NCI-H1048 (cell line): ENCODE data around the gene SLK.

Source experiments
- DNase-seq: peaks from one replicate; lab custom pipeline; 2025; lab: John Stamatoyannopoulos, UW

The SLK gene

GRCh38 chr10:104053201-104053600 lies 86.3 kb downstream of the SLK start:
- no peak for DNase-seq

- no peak for DNase-seq
These were observed 87.5 kb downstream of the SLK start for GRCh38 chr10:104054430-104054829.

DNA sequence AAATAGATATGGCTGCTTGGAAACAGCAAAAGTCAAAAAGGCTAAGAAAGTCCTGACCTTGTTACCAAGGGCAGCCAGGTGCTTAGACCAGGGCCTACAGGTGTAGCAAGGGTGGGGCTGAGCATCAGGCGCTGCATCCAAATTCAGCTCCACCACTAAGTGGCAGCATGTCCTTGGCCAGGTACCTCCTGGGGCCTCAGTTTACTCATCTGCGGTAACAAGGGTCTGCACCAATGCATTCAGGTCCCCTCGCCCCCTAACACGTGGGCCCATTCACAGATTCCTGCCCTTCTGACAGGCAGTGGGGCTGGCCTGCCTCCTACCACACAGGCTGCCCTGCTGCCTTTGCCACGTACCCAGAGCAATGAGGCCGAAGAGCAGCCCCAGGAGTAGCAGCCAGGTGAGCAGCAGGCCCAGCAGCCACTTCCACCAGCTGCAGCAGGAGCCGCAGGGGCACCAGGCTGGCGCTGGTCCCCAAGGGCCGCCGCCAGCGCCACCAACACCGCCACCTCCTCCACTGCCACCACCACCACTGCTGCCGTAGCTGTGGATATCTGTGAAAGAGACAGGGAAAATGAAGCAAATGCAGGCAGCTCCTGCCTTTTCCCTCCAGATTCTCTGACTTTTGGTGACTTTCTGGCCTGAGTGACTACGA lies 89.8 kb downstream of the SLK start:
- DNase-seq: no peak

DNA sequence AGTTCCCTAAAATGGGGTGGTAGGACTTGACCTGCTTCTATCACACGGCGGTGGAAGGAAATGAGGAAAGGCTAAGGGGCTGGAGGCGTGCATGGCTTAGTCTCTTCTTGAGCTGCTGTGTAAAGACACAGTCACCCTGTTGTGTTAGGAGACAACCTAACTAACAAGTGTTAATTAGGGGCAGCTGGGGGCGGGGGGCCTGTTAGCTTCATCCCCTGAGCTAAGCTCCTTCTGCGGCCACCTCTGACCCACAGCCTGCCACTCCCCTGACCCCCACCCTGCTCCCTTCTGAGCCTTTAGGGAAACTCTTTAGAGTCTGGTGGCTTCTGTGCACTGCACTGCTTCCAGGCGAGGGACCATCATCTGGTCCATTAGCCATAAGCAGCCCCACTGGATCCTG lies 90.8 kb downstream of the SLK start:
- DNase-seq: no peak

DNA sequence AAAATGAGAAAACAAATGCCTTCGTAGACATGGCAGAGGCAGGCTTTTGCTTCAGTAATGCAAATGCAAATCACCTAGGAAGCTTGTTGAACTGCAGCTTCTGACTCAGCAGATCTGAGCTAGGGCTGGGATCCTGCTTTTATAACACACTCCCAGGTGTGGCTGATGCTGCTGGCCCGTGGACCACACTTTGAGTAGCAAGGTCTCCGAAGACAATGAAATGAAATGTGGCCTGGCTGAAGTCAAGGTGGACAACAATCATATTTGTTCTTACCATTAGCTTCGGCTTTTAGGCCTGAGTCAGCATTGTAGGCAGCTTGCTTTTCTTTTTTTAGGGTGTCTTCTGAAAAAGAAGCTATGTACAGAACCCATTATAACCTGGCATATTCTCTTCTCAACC lies 92.4 kb downstream of the SLK start:
- peak; percentile 7 for DNase-seq

GRCh38 chr10:104061196-104061595 lies 94.3 kb downstream of the SLK start:
- no peak for DNase-seq

- no peak for DNase-seq
These were observed 98.8 kb downstream of the SLK start for GRCh38 chr10:104065748-104066147.

GRCh38 chr10:104066945-104067344 lies 100.0 kb downstream of the SLK start:
- DNase-seq: no peak

- DNase-seq: no peak
These were observed 100.6 kb downstream of the SLK start for GRCh38 chr10:104067525-104067924.

DNA sequence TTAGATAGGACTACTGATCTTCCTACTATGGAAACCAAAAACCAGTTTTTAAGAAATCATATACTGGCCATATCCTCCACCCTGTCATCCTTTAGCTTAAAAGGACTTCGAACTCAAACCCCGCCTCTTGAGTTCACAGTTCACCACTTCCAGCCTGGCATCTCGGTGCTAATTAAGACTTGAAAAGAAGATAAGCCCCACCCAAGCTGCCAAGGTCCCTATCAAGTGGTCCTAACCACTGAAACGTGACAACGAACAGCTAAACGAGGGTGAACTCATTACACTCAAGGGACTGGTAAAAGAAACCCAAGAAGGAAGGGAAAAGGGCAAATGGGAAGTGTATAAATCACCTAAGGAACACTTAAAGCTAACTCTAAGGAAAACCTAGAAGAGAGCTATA lies 102.7 kb downstream of the SLK start:
- no peak for DNase-seq

DNA sequence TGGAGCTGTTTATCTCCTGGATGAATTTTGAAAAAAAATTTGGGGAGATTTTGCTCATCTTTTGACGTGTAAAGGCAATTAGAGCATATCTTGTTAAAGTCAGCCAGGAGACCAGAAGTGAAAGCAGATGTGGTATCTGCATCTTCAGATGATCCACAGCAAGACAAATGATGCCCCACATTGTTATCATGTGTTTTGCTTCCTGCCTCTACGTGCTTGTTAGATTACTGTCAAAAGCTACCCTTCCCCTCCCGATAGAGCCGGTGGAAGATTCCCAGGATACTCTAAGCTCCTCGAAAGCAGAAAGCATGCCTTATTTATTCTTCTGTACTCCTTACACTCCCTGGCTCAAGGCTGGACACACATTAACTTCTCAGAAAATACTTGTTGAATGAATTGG lies 105.8 kb downstream of the SLK start:
- DNase-seq: no peak

GRCh38 chr10:104074505-104074904 lies 107.6 kb downstream of the SLK start:
- DNase-seq: no peak

DNA sequence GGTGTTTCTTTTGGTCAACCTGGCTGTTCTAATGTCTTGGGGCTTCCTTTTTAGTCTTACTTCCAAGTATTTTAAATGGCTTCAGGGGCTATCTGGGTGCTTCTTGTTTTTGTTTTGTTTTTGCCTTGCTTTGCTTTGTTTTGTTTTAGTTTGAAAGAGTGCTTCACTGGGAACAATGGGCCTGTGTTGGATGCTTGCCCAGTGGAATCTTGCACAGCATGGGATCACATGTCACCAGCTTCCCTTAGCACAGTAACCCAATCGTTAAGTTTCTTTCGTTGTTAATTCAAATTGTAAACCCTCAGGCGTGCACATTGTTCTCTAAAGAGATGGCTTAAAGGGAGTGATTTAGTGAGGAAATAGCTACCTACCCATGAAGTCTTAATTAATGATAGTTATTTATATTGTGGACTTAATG lies 109.8 kb downstream of the SLK start:
- DNase-seq: peak; percentile 67

DNA sequence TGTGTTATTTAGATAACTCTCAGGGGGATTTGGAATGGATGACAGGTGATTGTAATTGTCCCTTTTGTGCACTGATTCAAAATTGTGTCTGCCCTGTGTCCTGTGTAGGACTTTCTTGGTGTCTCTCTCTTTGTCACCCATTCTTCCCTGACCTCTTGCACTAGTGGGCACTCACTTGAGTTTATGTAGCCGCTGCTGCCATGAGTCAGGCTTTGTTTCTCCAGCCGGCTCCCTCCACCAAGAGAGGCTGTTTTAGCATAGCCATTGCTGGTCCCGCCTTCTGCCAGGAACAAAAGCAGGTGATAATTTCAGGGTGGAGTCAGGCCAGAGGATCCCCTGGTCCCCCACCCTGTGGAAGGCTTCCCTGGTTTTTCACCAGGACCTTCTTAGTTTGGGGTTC lies 110.3 kb downstream of the SLK start:
- DNase-seq: no peak

GRCh38 chr10:104077663-104078151 lies 110.8 kb downstream of the SLK start:
- DNase-seq: no peak
